Prostate gland (tissue), 2 donors: ENCODE data around the gene CORO2B. TPM values are rescaled to one million over a fixed set of nuclear protein-coding genes. Genes with fewer than 3 reads are reported as not detected.

ENCODE experiments used
- DNase-seq: peaks from one replicate; pipeline ENCODE4 v3.0.0-alpha.2; 2019; ENCODE audit warnings: low spot score
- H3K27ac ChIP-seq, 2 donors: fragments of 200-600 bp; sonication (generic); 2 replicates each; pipeline ENCODE4 v1.5.1; 2017 to 2019
- H3K27me3 ChIP-seq: fragments of 200-600 bp; sonication (generic); replicated peaks from 2 replicates; pipeline ENCODE4 v1.5.1; 2019; ENCODE audit not compliant: insufficient read depth
- H3K36me3 ChIP-seq, 2 donors: fragments of 200-600 bp; sonication (generic); 1 replicate in 1 of 2; 2 replicates in 1 of 2; pipeline versions ENCODE4 v1.5.1 to v1.8.1; 2017 to 2019
- H3K4me1 ChIP-seq: fragments of 200-600 bp; sonication (generic); replicated peaks from 2 replicates; pipeline ENCODE4 v1.5.1; 2019
- H3K4me3 ChIP-seq, 2 donors: fragments of 200-600 bp; sonication (generic); 2 replicates each; pipeline ENCODE4 v1.5.1; 2017 to 2019
- H3K9me3 ChIP-seq: fragments of 200-600 bp; sonication (generic); 2 replicates; pipeline ENCODE4 v1.5.1; 2017
- CTCF ChIP-seq, 4 experiments: fragments of 200-600 bp in 2 of 4; fragments of 450-650 bp in 2 of 4; sonication (generic) in 2 of 4; IDR thresholded peaks; 1 replicate in 3 of 4; 2 replicates in 1 of 4; pipeline ENCODE4 v1.5.1; 2016 to 2019; ENCODE audit warnings: antibody characterized with exemption in 4 of 4, mild to moderate bottlenecking in 2 of 4, moderate library complexity in 2 of 4
- POLR2A ChIP-seq: fragments of 450-650 bp; IDR thresholded peaks from one replicate; pipeline ENCODE4 v1.6.1; 2016; ENCODE audit warnings: antibody characterized with exemption, mild to moderate bottlenecking
- POLR2AphosphoS5 ChIP-seq: sonication (generic); formaldehyde crosslinking; IDR thresholded peaks from one replicate; pipeline ENCODE4 v1.6.1; 2017; ENCODE audit warnings: antibody characterized with exemption
- WGBS: methylation state at CpG from one replicate; pipeline ENCODE4 v1.1.5; 2018; 5-methylcytosine and 5-hydroxymethylcytosine counted together
- intact Hi-C: fragments of 100-400 bp; cut with DNase I; formaldehyde crosslinking; loops from one replicate; pipeline ENCODE4 v1.14.2; 2022
- total RNA-seq, 2 donors: library from RNA; depleted of rRNA; stranded (reverse); fragments of >200 nt; gene quantifications; one replicate each; pipeline ENCODE4 v1.1.0, GENCODE V29; 2016

The CORO2B gene
- total RNA-seq, 2 donors from 2014 or later = 0.50 to 1.4 TPM

DNA sequence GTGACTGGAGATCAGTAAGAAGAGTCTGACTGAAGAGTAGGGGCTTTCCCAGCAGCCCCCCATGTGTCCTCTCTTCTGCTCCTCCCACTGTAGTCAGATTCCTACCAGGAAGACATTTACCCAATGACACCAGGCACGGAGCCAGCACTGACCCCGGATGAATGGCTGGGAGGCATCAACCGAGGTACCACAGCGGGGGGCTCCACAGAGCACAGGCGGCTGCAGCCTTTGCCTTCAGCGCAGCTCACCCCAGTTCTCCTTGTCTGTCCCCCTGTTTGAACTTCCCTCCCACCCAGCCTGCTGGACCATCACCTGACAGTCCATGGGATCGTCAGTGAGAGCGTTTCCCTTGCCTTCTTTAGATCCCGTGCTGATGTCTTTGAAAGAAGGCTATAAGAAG, 140.3 kb downstream of the CORO2B start:
- no peaks in the 10 kb centered on the region for H3K27me3 ChIP-seq
- no peaks in the 10 kb centered on the region for H3K4me1 ChIP-seq
- no peak overlapping the region for H3K4me3 ChIP-seq
- intact Hi-C loops = no loop called here
- DNase-seq = no peak
- H3K9me3 ChIP-seq = no peaks in the 10 kb centered on the region
- H3K36me3 ChIP-seq = no peaks in the 10 kb centered on the region
- TF ChIP-seq CTCF (IDR thresholded peaks at IDR 0.05) = no peak
- TF ChIP-seq POLR2A = no peak
- no peak for TF ChIP-seq POLR2AphosphoS5
- H3K27ac ChIP-seq = no peak overlapping the region
- 95% methylated on average over 9 of the region's 9 CpGs for whole genome bisulfite sequencing

DNA sequence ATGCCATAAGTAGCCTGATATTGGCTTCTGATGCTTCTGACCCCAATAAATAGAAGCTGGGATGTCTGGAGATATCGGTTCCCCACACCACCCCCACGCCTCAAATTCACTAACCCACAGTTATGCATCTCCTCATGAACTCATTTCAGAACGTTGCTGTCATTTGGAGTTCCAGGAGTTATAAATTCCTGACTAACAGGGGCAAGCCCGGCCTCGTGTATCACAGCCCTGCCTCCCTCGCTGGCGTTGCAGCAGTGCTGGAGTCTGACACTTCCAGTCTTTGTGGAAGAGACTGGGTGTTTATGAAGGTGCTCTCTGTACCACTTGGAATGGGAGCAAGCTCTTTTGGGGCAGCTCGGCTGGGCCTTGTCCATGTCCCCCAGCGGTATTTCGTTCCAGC, 140.9 kb downstream of the CORO2B start:
- no peaks in the 10 kb centered on the region for H3K27me3 ChIP-seq
- 34% methylated on average over 10 of the region's 10 CpGs for WGBS
- H3K9me3 ChIP-seq = no peaks in the 10 kb centered on the region
- intact Hi-C loops = no loop called here
- H3K4me1 ChIP-seq = no peaks in the 10 kb centered on the region
- TF ChIP-seq POLR2AphosphoS5 = peak; percentile 63
- TF ChIP-seq CTCF (IDR thresholded peaks at IDR 0.05) = no peak
- no peak for TF ChIP-seq POLR2A
- H3K4me3 ChIP-seq = no peak overlapping the region
- peak; percentile 23 for DNase-seq
- no peaks in the 10 kb centered on the region for H3K36me3 ChIP-seq
- H3K27ac ChIP-seq = no peak overlapping the region

DNA sequence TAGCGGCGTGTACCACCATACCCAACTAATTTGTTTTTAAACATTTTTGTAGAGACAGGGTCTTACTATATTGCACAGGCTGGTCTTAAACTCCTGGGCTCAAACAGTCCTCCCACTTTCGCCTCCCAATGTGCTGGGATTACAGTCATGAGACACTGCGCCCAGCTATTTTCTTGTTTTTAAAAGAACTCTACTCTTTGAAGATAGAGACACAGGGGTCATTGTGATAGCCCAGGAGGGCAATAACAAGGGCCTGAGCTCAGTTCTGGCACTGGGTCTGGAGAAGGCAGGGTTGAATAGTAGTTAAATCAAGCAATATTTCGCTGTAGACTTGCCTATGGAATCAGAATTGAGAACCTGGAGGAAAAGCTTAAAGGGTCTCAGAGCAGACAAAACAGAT, 143.1 kb downstream of the CORO2B start:
- intact Hi-C loops = no loop called here
- Histone ChIP-seq H3K27me3 (no peaks in the 10 kb centered on the region), H3K36me3 (no peaks in the 10 kb centered on the region), H3K4me1 (no peaks in the 10 kb centered on the region), H3K27ac (no peak overlapping the region), H3K9me3 (no peaks in the 10 kb centered on the region), H3K4me3 (no peak overlapping the region)
- no peak for DNase-seq
- TF ChIP-seq CTCF (IDR thresholded peaks at IDR 0.05) (no peak), POLR2A (no peak), POLR2AphosphoS5 (no peak)
- WGBS = 94% methylated on average over 5 of the region's 5 CpGs

- intact Hi-C loops = no loop called here
- Histone ChIP-seq H3K36me3 (no peaks in the 10 kb centered on the region), H3K27me3 (no peaks in the 10 kb centered on the region), H3K9me3 (no peaks in the 10 kb centered on the region), H3K4me1 (no peaks in the 10 kb centered on the region), H3K4me3 (no peak overlapping the region), H3K27ac (peak overlapping the region in 1 of 2 donors; percentile 11)
- DNase-seq = no peak
- 48% methylated on average over 14 of the region's 14 CpGs for WGBS
- TF ChIP-seq POLR2A (no peak), POLR2AphosphoS5 (no peak), CTCF (IDR thresholded peaks at IDR 0.05) (no peak)
Measured at GRCh38 chr15:68725736-68726135, 146.9 kb downstream of the CORO2B start.

DNA sequence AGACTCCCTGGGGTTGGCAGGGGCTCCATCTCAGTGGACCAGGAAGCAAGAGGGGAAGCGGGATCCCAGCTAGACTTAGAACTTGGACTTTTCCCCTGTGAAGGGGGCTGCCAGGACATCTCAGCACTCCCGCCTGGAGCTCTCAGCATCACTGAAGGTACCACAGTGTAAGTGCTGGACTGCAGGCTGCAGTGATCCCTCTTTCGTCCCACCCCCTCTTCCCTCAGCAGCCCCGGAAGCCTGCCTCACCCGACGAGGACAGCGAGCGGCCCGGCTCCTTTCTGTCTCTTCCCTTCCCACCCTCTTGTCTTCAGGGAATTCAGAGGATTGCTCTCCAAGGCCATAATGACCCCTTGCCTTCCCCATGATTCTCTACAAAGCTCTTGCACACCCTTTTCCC, 147.5 kb downstream of the CORO2B start:
- H3K27me3 ChIP-seq = no peaks in the 10 kb centered on the region
- H3K9me3 ChIP-seq = no peaks in the 10 kb centered on the region
- H3K36me3 ChIP-seq = no peaks in the 10 kb centered on the region
- WGBS = 87% methylated on average over 9 of the region's 9 CpGs
- peak overlapping the region in 1 of 2 donors; percentile 11 for H3K27ac ChIP-seq
- intact Hi-C loops = no loop called here
- TF ChIP-seq POLR2AphosphoS5 (no peak), CTCF (IDR thresholded peaks at IDR 0.05) (no peak), POLR2A (no peak)
- no peaks in the 10 kb centered on the region for H3K4me1 ChIP-seq
- no peak for DNase-seq
- no peak overlapping the region for H3K4me3 ChIP-seq
